Neural crest cell (in vitro differentiated cells): ENCODE data around the gene PELI1. TPM values are rescaled to one million over a fixed set of nuclear protein-coding genes. Genes with fewer than 3 reads are reported as not detected.

ENCODE experiments used
- DNase-seq: peaks from one replicate; pipeline ENCODE4 v3.0.0; 2021; ENCODE audit warnings: low read depth, mixed read lengths, low spot score
- H3K27ac Mint-ChIP-seq: one replicate; pipeline ENCODE4 v1.8.0; 2021; ENCODE audit warnings: mild to moderate bottlenecking, mixed read lengths; ENCODE audit not compliant: unreplicated experiment
- H3K27me3 Mint-ChIP-seq: 2 replicates; pipeline ENCODE4 v1.8.0; 2021; ENCODE audit warnings: low read depth, mild to moderate bottlenecking, mixed read lengths
- H3K36me3 Mint-ChIP-seq: 2 replicates; pipeline ENCODE4 v1.8.0; 2021; ENCODE audit warnings: low read depth, mild to moderate bottlenecking, mixed read lengths
- H3K4me1 Mint-ChIP-seq: 2 replicates; pipeline ENCODE4 v1.8.0; 2021; ENCODE audit warnings: mixed read lengths
- H3K4me3 Mint-ChIP-seq: one replicate; pipeline ENCODE4 v1.8.0; 2021; ENCODE audit warnings: mild to moderate bottlenecking, mixed read lengths
- H3K9me3 Mint-ChIP-seq: 2 replicates; pipeline ENCODE4 v1.8.0; 2021; ENCODE audit warnings: mixed read lengths
- total RNA-seq: library from RNA; stranded (reverse); gene quantifications from 2 replicates; pipeline ENCODE4 v1.2.1, GENCODE V29; 2021
- TF ChIP-seq, protein P1 (sequence below): fragments of 200-600 bp; sonication (generic); conservative IDR thresholded peaks from 2 replicates; pipeline ENCODE4 v1.5.0; 2021; ENCODE audit warnings: antibody characterized with exemption, mild to moderate bottlenecking

Gene PELI1
- total RNA-seq, 1 donor from 2014 or later: 52.1 TPM

DNA sequence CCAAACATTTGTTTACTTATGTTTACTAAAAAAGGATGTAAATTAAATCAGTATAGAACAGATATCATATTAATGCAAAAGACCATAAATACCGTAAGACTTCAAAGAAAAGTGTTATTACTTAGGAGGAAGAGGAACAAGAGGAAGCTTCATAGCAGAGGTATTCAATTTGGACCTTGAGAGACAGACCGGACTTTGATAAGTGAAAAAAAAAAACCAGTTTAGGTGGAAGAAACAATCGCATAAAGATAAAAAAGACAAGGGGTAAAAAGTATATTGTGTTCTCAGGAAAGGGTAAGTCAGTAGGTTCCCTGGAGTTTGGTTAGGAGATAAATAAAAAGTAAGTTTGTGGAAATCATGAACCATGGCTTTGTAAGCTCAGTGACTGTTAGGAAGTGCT is 17.6 kb downstream of the PELI1 start:
- Mint-ChIP-seq H3K4me1 (peaks cover 20% of the 10 kb centered on the region), H3K36me3 (peaks cover 8% of the 10 kb centered on the region), H3K27me3 (no peaks in the 10 kb centered on the region), H3K9me3 (peaks cover 2% of the 10 kb centered on the region), H3K4me3 (no peak overlapping the region), H3K27ac (no peak overlapping the region)
- TF ChIP-seq, protein P1, sequence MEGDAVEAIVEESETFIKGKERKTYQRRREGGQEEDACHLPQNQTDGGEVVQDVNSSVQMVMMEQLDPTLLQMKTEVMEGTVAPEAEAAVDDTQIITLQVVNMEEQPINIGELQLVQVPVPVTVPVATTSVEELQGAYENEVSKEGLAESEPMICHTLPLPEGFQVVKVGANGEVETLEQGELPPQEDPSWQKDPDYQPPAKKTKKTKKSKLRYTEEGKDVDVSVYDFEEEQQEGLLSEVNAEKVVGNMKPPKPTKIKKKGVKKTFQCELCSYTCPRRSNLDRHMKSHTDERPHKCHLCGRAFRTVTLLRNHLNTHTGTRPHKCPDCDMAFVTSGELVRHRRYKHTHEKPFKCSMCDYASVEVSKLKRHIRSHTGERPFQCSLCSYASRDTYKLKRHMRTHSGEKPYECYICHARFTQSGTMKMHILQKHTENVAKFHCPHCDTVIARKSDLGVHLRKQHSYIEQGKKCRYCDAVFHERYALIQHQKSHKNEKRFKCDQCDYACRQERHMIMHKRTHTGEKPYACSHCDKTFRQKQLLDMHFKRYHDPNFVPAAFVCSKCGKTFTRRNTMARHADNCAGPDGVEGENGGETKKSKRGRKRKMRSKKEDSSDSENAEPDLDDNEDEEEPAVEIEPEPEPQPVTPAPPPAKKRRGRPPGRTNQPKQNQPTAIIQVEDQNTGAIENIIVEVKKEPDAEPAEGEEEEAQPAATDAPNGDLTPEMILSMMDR: no peak
- DNase-seq: no peak

- Mint-ChIP-seq H3K9me3 (peaks cover 2% of the 10 kb centered on the region), H3K36me3 (peaks cover 8% of the 10 kb centered on the region), H3K27me3 (no peaks in the 10 kb centered on the region), H3K27ac (no peak overlapping the region), H3K4me3 (no peak overlapping the region), H3K4me1 (peaks cover 11% of the 10 kb centered on the region)
- no peak for DNase-seq
- TF ChIP-seq, protein P1: no peak
These were observed 19.6 kb downstream of the PELI1 start for GRCh38 chr2:64124571-64124970.

DNA sequence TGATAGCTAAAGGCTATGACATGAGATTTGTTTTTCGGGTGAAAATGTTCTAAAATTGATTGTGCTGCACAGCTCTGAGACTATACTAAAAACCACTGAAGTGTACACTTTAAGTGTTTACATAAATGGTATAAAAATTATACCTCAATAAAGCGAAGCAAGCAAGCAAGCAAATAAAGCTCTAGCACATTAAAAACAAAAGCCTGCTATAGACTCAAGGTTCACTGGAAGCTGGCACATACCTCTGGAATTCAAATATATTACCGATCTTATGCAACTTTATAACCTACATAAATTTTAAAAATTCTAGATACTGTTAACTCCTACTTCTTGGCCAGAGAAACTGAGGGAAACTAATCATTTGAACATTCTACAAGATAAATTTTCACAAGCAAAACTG is 20.1 kb downstream of the PELI1 start:
- no peak overlapping the region for H3K27ac Mint-ChIP-seq

GRCh38 chr2:64123740-64124139 is 20.5 kb downstream of the PELI1 start:
- H3K4me3 Mint-ChIP-seq: no peak overlapping the region
- peaks cover 2% of the 10 kb centered on the region for H3K9me3 Mint-ChIP-seq
- peaks cover 5% of the 10 kb centered on the region for H3K4me1 Mint-ChIP-seq
- no peak overlapping the region for H3K27ac Mint-ChIP-seq
- no peaks in the 10 kb centered on the region for H3K27me3 Mint-ChIP-seq
- no peak for DNase-seq
- H3K36me3 Mint-ChIP-seq: peaks cover 8% of the 10 kb centered on the region
- TF ChIP-seq, protein P1: no peak

More for the DNA sequence above, 20.1 kb downstream of the PELI1 start:
- H3K27me3 Mint-ChIP-seq: no peaks in the 10 kb centered on the region
- peaks cover 9% of the 10 kb centered on the region for H3K4me1 Mint-ChIP-seq
- H3K9me3 Mint-ChIP-seq: peaks cover 2% of the 10 kb centered on the region
- H3K4me3 Mint-ChIP-seq: no peak overlapping the region
- DNase-seq: no peak
- TF ChIP-seq, protein P1: no peak
- peaks cover 8% of the 10 kb centered on the region for H3K36me3 Mint-ChIP-seq

- DNase-seq: no peak
- Mint-ChIP-seq H3K36me3 (peaks cover 8% of the 10 kb centered on the region), H3K27me3 (no peaks in the 10 kb centered on the region), H3K4me3 (no peak overlapping the region), H3K27ac (no peak overlapping the region), H3K9me3 (peaks cover 2% of the 10 kb centered on the region), H3K4me1 (peaks cover 5% of the 10 kb centered on the region)
- TF ChIP-seq, protein P1: no peak
These were observed 21.9 kb downstream of the PELI1 start for GRCh38 chr2:64122358-64122757.

GRCh38 chr2:64120928-64121327 is 23.3 kb downstream of the PELI1 start:
- no peak for DNase-seq
- TF ChIP-seq, protein P1: no peak
- Mint-ChIP-seq H3K4me3 (no peak overlapping the region), H3K27me3 (no peaks in the 10 kb centered on the region), H3K4me1 (peaks cover 5% of the 10 kb centered on the region), H3K27ac (no peak overlapping the region), H3K36me3 (peaks cover 8% of the 10 kb centered on the region), H3K9me3 (peaks cover 2% of the 10 kb centered on the region)
